Tibial nerve (tissue), 3 donors: ENCODE data around the gene FAAH.

Experiments
- POLR2A ChIP-seq, 2 donors: fragments of 450-650 bp; IDR thresholded peaks; one replicate each; pipeline ENCODE4 v1.6.1; 2017; ENCODE audit warnings: antibody characterized with exemption in 2 of 2, mild to moderate bottlenecking in 2 of 2, moderate library complexity in 2 of 2
- TF ChIP-seq, protein P1 (sequence below), 5 experiments: fragments of 200-600 bp in 3 of 5; fragments of 450-650 bp in 2 of 5; sonication (generic) in 3 of 5; IDR thresholded peaks; one replicate each; pipeline ENCODE4 v1.5.1; 2016 to 2019; ENCODE audit warnings: antibody characterized with exemption in 5 of 5, mild to moderate bottlenecking in 3 of 5, moderate library complexity in 2 of 5

DNA sequence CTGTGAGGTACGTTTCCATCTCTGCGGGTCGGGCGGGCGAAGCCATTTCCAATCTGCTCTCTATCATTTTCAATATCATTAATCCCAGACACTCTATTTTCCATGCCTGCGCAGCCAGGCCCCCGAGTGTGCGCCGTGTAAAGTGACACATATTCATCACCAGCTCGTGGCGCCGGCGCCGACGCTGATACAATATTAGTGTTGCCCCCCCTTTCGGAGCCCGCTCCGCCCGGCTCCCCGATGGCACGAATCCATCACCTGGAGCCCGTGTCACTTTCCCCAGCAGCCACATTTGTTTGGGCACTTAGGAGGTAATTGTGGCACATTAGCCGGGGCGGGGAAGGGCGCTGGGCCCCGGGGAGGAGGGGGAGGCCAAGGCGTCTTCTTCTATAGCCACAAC lies 61.8 kb downstream of the FAAH start:
- TF ChIP-seq, protein P1, sequence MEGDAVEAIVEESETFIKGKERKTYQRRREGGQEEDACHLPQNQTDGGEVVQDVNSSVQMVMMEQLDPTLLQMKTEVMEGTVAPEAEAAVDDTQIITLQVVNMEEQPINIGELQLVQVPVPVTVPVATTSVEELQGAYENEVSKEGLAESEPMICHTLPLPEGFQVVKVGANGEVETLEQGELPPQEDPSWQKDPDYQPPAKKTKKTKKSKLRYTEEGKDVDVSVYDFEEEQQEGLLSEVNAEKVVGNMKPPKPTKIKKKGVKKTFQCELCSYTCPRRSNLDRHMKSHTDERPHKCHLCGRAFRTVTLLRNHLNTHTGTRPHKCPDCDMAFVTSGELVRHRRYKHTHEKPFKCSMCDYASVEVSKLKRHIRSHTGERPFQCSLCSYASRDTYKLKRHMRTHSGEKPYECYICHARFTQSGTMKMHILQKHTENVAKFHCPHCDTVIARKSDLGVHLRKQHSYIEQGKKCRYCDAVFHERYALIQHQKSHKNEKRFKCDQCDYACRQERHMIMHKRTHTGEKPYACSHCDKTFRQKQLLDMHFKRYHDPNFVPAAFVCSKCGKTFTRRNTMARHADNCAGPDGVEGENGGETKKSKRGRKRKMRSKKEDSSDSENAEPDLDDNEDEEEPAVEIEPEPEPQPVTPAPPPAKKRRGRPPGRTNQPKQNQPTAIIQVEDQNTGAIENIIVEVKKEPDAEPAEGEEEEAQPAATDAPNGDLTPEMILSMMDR (IDR thresholded peaks at IDR 0.05) = no peak
- TF ChIP-seq POLR2A (IDR thresholded peaks at IDR 0.05) = no peak
